Epithelial cell of alveolus of lung (primary cell): Measurements from ENCODE around the gene SH3GLB1. TPM values are rescaled to one million over a fixed set of nuclear protein-coding genes. Genes with fewer than 3 reads are reported as not detected.

Source experiments
- total RNA-seq: library from RNA; depleted of rRNA; stranded (reverse); fragments of >200 nt; gene quantifications from 2 replicates; pipeline ENCODE4 v1.2.1, GENCODE V29; 2015

The SH3GLB1 gene
- 38.8 and 40.1 TPM in 2 replicates for total RNA-seq

DNA sequence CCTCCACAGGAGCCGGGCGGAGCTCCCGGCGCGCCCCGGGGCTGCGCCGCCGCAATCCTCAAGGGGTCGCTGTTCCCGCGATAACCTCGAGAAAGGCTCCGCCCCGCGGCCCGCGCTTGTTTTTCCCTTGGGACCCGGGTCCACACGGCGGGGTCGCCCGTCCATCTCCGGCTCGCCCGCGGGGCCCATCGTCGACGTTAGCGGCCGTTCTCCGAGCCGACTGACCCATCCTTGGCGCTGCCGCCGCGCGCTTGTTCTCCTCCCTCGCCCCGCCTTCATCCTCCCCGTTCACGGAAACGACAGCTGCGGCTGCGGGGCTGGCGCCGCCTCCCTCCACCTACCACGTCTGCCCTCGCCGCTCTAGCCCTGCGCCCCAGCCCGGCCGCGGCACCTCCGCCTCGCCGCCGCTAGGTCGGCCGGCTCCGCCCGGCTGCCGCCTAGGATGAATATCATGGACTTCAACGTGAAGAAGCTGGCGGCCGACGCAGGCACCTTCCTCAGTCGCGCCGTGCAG lies at the start of gene SH3GLB1:
SH3GLB1 (plus strand) TSS at position 119 of the 514 bp plus-strand sequence; CDS start at position 443, 324 bp downstream.

Other genes starting within 250 kb of the SH3GLB1 start
- gene CLCA1, start 235.6 kb upstream of the SH3GLB1 start, total RNA-seq: not detected in 2 replicates
- not detected in 2 replicates for gene CLCA4, start 157.5 kb upstream of the SH3GLB1 start, total RNA-seq
- gene SELENOF, start 209.6 kb downstream of the SH3GLB1 start, total RNA-seq: 189 and 214 TPM in 2 replicates
- gene HS2ST1, start 210.1 kb downstream of the SH3GLB1 start, total RNA-seq: 15.3 and 27.8 TPM in 2 replicates